ENCODE data around the gene LONRF2.
"Not testable (repeated sequence)": the region's sequence is repeated elsewhere in the genome, so short reads cannot be mapped to it uniquely, and the experiment has no call there.

LONRF2 gene

DNA sequence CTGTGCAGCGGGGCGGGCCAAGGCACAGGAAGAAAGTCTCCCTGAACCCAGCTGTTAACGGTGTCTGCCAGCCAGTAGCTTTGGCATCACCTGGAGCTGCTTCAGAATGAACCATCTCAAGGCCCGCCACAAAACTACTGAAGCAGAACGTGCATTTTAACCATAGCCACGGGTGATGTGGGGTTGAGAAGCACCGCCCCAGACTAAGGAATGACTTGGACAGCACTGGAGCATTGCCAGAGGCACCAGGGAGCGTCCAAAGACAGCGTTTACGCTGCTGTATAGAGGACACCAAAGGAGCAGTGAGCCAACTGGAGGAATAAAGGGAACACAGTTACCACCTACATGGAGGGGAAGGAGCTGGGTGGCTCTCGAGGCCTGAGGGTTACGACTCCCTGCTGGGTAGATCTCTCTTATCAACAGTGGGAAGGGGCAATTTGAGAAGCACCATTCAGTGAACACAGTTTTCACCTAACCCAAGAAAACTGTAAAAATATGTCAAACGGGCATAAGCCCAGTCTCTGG lies 28.4 kb upstream of the LONRF2 start:
- POLR2A ChIA-PET (ENCODE audit: low non-redundant PET): no interaction called here
- CTCF ChIA-PET: interaction anchor here (1.0 kb wide), 1 partner anchor 30 kb away, joined by 4 read pairs; no protein-coding TSS in a partner anchor
- TF ChIP-seq, protein P1, sequence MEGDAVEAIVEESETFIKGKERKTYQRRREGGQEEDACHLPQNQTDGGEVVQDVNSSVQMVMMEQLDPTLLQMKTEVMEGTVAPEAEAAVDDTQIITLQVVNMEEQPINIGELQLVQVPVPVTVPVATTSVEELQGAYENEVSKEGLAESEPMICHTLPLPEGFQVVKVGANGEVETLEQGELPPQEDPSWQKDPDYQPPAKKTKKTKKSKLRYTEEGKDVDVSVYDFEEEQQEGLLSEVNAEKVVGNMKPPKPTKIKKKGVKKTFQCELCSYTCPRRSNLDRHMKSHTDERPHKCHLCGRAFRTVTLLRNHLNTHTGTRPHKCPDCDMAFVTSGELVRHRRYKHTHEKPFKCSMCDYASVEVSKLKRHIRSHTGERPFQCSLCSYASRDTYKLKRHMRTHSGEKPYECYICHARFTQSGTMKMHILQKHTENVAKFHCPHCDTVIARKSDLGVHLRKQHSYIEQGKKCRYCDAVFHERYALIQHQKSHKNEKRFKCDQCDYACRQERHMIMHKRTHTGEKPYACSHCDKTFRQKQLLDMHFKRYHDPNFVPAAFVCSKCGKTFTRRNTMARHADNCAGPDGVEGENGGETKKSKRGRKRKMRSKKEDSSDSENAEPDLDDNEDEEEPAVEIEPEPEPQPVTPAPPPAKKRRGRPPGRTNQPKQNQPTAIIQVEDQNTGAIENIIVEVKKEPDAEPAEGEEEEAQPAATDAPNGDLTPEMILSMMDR (conservative IDR thresholded peaks at IDR 0.05; ENCODE audit: low read depth): no peak
- no peak for DNase-seq (ENCODE audit: low spot score)
- H3K27ac ChIP-seq: no peak overlapping the region

DNA sequence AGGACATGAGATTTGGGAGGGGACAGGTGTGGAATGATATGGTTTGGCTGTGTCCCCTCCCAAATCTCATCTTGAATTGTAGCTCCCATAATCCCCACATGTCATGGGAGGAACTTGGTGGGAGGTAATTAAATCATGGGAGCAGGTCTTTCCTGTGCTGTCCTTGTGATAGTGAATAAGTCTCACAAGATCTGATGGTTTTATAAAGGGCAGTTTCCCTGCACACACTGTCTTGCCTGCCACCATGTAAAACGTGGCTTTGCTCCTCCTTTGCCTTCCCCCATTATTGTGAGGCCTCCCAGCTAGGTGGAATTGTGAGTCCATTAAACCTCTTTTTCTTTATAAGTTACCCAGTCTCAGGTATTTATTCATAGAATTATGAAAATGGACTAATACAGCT lies 22.8 kb upstream of the LONRF2 start:
- H3K27ac ChIP-seq; CTCF ChIA-PET; POLR2A ChIA-PET (ENCODE audit: low non-redundant PET); DNase-seq (ENCODE audit: low spot score): not testable (repeated sequence)

DNA sequence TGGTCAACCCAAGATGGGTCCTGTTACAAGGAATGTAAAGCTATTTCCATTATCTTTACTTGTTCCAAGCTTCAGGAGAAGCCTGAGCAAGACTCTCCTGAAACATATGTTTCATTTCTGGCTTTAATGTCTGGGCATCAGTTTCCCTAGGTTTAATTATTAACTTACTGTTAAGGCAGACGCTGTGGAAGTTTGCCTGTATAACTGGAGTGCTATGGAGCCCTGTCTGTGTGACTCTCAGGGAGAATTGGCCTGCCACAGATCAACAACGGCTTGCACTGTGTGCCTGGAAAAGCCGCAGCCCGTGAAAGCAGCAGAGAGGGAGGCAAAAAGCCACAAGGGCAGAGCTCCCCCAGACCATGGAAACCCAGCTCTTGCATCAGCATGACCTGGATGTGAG lies 22.1 kb upstream of the LONRF2 start:
- no peak for DNase-seq (ENCODE audit: low spot score)
- CTCF ChIA-PET: no interaction called here
- POLR2A ChIA-PET (ENCODE audit: low non-redundant PET): no interaction called here
- TF ChIP-seq, protein P1 (conservative IDR thresholded peaks at IDR 0.05; ENCODE audit: low read depth): no peak
- no peak overlapping the region for H3K27ac ChIP-seq

DNA sequence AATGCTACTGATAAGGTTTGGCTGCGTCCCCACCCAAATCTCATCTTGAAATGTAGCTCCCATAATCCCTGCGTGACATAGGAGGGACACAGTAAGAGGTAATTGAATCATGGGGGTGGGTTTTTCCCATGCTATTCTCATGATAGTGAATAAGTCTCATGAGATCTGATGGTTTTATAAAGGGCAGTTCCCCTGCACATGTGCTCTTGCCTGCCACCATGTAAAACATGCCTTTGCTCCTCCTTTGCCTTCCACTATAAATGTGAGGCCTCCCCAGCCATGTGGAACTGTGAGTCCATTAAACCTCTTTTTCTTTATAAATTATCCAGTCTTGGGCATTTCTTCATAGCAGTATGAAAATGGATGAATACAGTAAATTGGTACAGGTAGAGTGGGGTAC lies 20.2 kb upstream of the LONRF2 start:
- DNase-seq (ENCODE audit: low spot score); POLR2A ChIA-PET (ENCODE audit: low non-redundant PET); H3K27ac ChIP-seq: not testable (repeated sequence)
- CTCF ChIA-PET: interaction anchor here (0.6 kb wide), 1 partner anchor 193 kb away, joined by 4 read pairs; no protein-coding TSS in a partner anchor

DNA sequence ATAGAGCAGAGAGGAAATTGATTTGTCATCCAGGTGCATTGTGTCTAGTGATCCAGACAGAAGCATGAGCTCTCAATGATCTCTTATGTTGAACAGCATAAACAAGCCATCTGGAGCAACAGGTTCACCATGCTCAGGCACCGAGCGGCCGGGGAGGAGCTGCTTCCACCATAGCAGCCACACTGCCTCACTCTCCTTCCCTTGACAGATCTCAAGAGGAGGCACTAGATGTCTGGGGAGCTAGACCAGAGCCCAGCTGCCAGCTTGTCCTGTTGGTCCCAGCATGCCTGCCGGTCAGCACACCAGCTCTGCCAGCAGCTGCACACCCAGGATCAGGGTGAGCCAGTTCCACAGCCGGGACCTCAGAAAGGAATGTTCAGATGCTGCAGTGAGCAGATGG lies 17.5 kb upstream of the LONRF2 start:
- DNase-seq (ENCODE audit: low spot score): no peak
- no peak overlapping the region for H3K27ac ChIP-seq
- TF ChIP-seq, protein P1 (conservative IDR thresholded peaks at IDR 0.05; ENCODE audit: low read depth): no peak
- ChIA-PET POLR2A (ENCODE audit: low non-redundant PET) (no interaction called here), CTCF (no interaction called here)

DNA sequence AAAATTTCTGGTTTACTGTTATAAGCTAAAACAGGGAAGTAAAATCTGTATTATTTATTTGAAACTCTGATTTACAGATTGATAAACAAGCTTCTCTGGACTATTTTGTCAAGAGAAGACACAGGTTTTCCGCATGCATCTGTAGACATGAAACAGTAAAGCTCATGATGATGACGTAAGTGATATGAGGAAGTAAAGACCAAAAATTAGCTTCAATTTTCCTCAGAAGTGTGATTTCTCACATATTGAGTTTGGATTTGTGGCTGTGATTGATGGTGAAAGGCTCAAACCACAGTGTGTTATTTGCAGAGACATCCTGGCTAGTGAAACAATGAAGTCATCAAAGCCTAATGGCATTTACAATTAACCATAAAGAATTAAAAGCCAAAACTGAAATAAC lies 12.6 kb upstream of the LONRF2 start:
- DNase-seq (ENCODE audit: low spot score): no peak
- ChIA-PET POLR2A (ENCODE audit: low non-redundant PET) (no interaction called here), CTCF (interaction anchor here (1.0 kb wide), 1 partner anchor 46 kb away, joined by 4 read pairs; no protein-coding TSS in a partner anchor)
- H3K27ac ChIP-seq: no peak overlapping the region
- TF ChIP-seq, protein P1 (conservative IDR thresholded peaks at IDR 0.05; ENCODE audit: low read depth): no peak

DNA sequence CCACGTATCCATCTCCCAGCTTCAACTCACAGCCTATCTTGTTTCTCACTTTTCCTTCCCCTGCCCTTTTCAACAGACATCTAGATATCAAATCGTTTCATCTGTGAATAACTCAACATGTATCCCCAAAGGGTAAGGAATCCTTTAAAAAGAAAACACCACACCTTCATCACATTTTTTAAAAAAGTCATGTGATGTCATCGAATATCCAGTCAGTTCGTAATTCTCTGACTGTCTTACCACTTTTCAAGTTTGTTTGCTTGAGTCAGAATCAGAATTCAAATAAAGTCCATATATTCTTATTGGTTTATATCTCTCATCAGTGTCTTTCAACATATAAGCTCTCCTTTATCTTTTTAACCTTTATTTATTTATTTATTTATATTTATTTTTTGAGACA lies 5.4 kb upstream of the LONRF2 start:
- TF ChIP-seq, protein P1 (conservative IDR thresholded peaks at IDR 0.05; ENCODE audit: low read depth): no peak
- ChIA-PET CTCF (no interaction called here), POLR2A (ENCODE audit: low non-redundant PET) (no interaction called here)
- no peak for DNase-seq (ENCODE audit: low spot score)
- no peak overlapping the region for H3K27ac ChIP-seq
